ENCODE results near the gene GREB1.

GREB1 gene

GRCh38 chr2:11615209-11615608, 81.4 kb downstream of the GREB1 start:
- no peak for DNase-seq

GRCh38 chr2:11616097-11616687, 82.3 kb downstream of the GREB1 start:
- DNase-seq = no peak

GRCh38 chr2:11616851-11617415, 83.1 kb downstream of the GREB1 start:
- no peak for DNase-seq

- no peak for DNase-seq
These were observed 83.7 kb downstream of the GREB1 start for GRCh38 chr2:11617527-11617926.

GRCh38 chr2:11617984-11618707, 84.3 kb downstream of the GREB1 start:
- no peak for DNase-seq

- no peak for DNase-seq
These were observed 84.8 kb downstream of the GREB1 start for GRCh38 chr2:11618708-11619062.

- DNase-seq = no peak
These were observed 87.6 kb downstream of the GREB1 start for GRCh38 chr2:11621410-11621809.

- no peak for DNase-seq
These were observed 88.8 kb downstream of the GREB1 start for GRCh38 chr2:11622611-11623010.

- no peak for DNase-seq
These were observed 91.0 kb downstream of the GREB1 start for GRCh38 chr2:11624893-11625292.

GRCh38 chr2:11625671-11626070, 91.8 kb downstream of the GREB1 start:
- no peak for DNase-seq

- DNase-seq = no peak
These were observed 94.8 kb downstream of the GREB1 start for GRCh38 chr2:11628675-11629074.

- no peak for DNase-seq
These were observed 95.4 kb downstream of the GREB1 start for GRCh38 chr2:11629215-11629614.

GRCh38 chr2:11629851-11630250, 96.0 kb downstream of the GREB1 start:
- no peak for DNase-seq

GRCh38 chr2:11630855-11631254, 97.0 kb downstream of the GREB1 start:
- no peak for DNase-seq

- no peak for DNase-seq
These were observed 97.6 kb downstream of the GREB1 start for GRCh38 chr2:11631462-11631861.

GRCh38 chr2:11633923-11634478, 100.2 kb downstream of the GREB1 start:
- DNase-seq = no peak

GRCh38 chr2:11634584-11634983, 100.7 kb downstream of the GREB1 start:
- no peak for DNase-seq

GRCh38 chr2:11635141-11635540, 101.3 kb downstream of the GREB1 start:
- DNase-seq = no peak

- DNase-seq = no peak
These were observed 102.9 kb downstream of the GREB1 start for GRCh38 chr2:11636593-11637295.

GRCh38 chr2:11637546-11637945, 103.7 kb downstream of the GREB1 start:
- no peak for DNase-seq

GRCh38 chr2:11639503-11639902, 105.7 kb downstream of the GREB1 start:
- no peak for DNase-seq

GRCh38 chr2:11640132-11640531, 106.3 kb downstream of the GREB1 start:
- no peak for DNase-seq

GRCh38 chr2:11642972-11643371, 109.1 kb downstream of the GREB1 start:
- no peak for DNase-seq

GRCh38 chr2:11644293-11644692, 110.4 kb downstream of the GREB1 start:
- DNase-seq = no peak
